Colonic mucosa (tissue), 4 donors: ENCODE results near the gene CCDC148. TPM values are rescaled to one million over a fixed set of nuclear protein-coding genes. Genes with fewer than 3 reads are reported as not detected.

Experiments
- DNase-seq: peaks from one replicate; pipeline ENCODE4 v3.0.0-alpha.2; 2020
- H3K27ac ChIP-seq: fragments of 200-600 bp; one replicate; pipeline ENCODE4 v1.8.0; 2021
- H3K27me3 ChIP-seq: fragments of 200-600 bp; one replicate; pipeline ENCODE4 v1.8.0; 2021
- H3K36me3 ChIP-seq: fragments of 200-600 bp; one replicate; pipeline ENCODE4 v1.8.0; 2021
- H3K4me1 ChIP-seq: fragments of 200-600 bp; one replicate; pipeline ENCODE4 v1.8.0; 2021; ENCODE audit warnings: mild to moderate bottlenecking
- H3K4me3 ChIP-seq: fragments of 200-600 bp; one replicate; pipeline ENCODE4 v1.8.0; 2021
- H3K9ac ChIP-seq, 2 donors: one replicate each; pipeline ENCODE4 v1.7.0; 2013; ENCODE audit warnings: control low read depth in 2 of 2, low read depth in 2 of 2, low read length in 2 of 2
- H3K9me3 ChIP-seq: fragments of 200-600 bp; one replicate; pipeline ENCODE4 v1.8.0; 2021
- CTCF ChIP-seq: fragments of 200-600 bp; IDR thresholded peaks from one replicate; pipeline ENCODE4 v1.8.0; 2022; ENCODE audit warnings: antibody characterized with exemption, mild to moderate bottlenecking
- intact Hi-C: fragments of 100-400 bp; cut with DNase I; formaldehyde crosslinking; loops from one replicate; pipeline ENCODE4 v1.14.1; 2022
- total RNA-seq, 2 donors: library from RNA; stranded (reverse); fragmentation: NEBNext Ultra II Directional in 1 of 2; extraction: Animal tissue kit (Norgen Biotek cat#: 25700) in 1 of 2; gene quantifications; one replicate each; pipeline ENCODE4 v1.2.1, GENCODE V29; 2021
- donor health status: healthy.
- donor health status: DM: no; HTN: no; CAD: no.
- donor health status: DM: no; HTN: no; CAD: no.

CCDC148 gene
- total RNA-seq, 2 donors from 2014 or later: 0.13 to 0.49 TPM

GRCh38 chr2:158181171-158181570, 275.4 kb downstream of the CCDC148 start:
- H3K4me3 ChIP-seq: no peak overlapping the region
- no peaks in the 10 kb centered on the region for H3K9me3 ChIP-seq
- no peak overlapping the region for H3K9ac ChIP-seq
- no peak for TF ChIP-seq CTCF
- no peaks in the 10 kb centered on the region for H3K27me3 ChIP-seq
- intact Hi-C loops: loop anchor here (10.0 kb wide), 1 partner anchor 574 kb away; no protein-coding TSS in a partner anchor
- DNase-seq: no peak
- H3K27ac ChIP-seq: no peak overlapping the region
- no peaks in the 10 kb centered on the region for H3K36me3 ChIP-seq
- no peaks in the 10 kb centered on the region for H3K4me1 ChIP-seq

GRCh38 chr2:158179660-158180059, 276.9 kb downstream of the CCDC148 start:
- H3K9ac ChIP-seq: no peak overlapping the region
- no peaks in the 10 kb centered on the region for H3K27me3 ChIP-seq
- no peak overlapping the region for H3K27ac ChIP-seq
- H3K9me3 ChIP-seq: no peaks in the 10 kb centered on the region
- no peak for TF ChIP-seq CTCF
- H3K4me1 ChIP-seq: no peaks in the 10 kb centered on the region
- no peak for DNase-seq
- no peaks in the 10 kb centered on the region for H3K36me3 ChIP-seq
- intact Hi-C loops: loop anchor here (10.0 kb wide), 1 partner anchor 575 kb away; no protein-coding TSS in a partner anchor
- no peak overlapping the region for H3K4me3 ChIP-seq

GRCh38 chr2:158178646-158179045, 277.9 kb downstream of the CCDC148 start:
- no peak overlapping the region for H3K27ac ChIP-seq

GRCh38 chr2:158174956-158175355, 281.6 kb downstream of the CCDC148 start:
- DNase-seq: no peak
- intact Hi-C loops: no loop called here
- no peak for TF ChIP-seq CTCF

More at GRCh38 chr2:158178646-158179045, 277.9 kb downstream of the CCDC148 start:
- H3K9ac ChIP-seq: no peak overlapping the region
- no peaks in the 10 kb centered on the region for H3K4me1 ChIP-seq
- TF ChIP-seq CTCF: no peak
- H3K4me3 ChIP-seq: no peak overlapping the region
- intact Hi-C loops: no loop called here
- H3K9me3 ChIP-seq: no peaks in the 10 kb centered on the region
- H3K27me3 ChIP-seq: no peaks in the 10 kb centered on the region
- H3K36me3 ChIP-seq: no peaks in the 10 kb centered on the region
- no peak for DNase-seq

GRCh38 chr2:158174495-158174894, 282.1 kb downstream of the CCDC148 start:
- no peak for TF ChIP-seq CTCF
- no peak for DNase-seq
- intact Hi-C loops: no loop called here
- Histone ChIP-seq H3K4me3 (no peak overlapping the region), H3K9ac (no peak overlapping the region), H3K36me3 (no peaks in the 10 kb centered on the region), H3K27ac (no peak overlapping the region), H3K9me3 (no peaks in the 10 kb centered on the region), H3K27me3 (no peaks in the 10 kb centered on the region), H3K4me1 (no peaks in the 10 kb centered on the region)

More at GRCh38 chr2:158174956-158175355, 281.6 kb downstream of the CCDC148 start:
- Histone ChIP-seq H3K9me3 (no peaks in the 10 kb centered on the region), H3K4me1 (no peaks in the 10 kb centered on the region), H3K27ac (no peak overlapping the region), H3K36me3 (no peaks in the 10 kb centered on the region), H3K9ac (no peak overlapping the region), H3K27me3 (no peaks in the 10 kb centered on the region), H3K4me3 (no peak overlapping the region)

GRCh38 chr2:158172719-158173118, 283.8 kb downstream of the CCDC148 start:
- intact Hi-C loops: no loop called here
- DNase-seq: no peak
- no peaks in the 10 kb centered on the region for H3K4me1 ChIP-seq
- H3K27ac ChIP-seq: no peak overlapping the region
- no peaks in the 10 kb centered on the region for H3K27me3 ChIP-seq
- no peak for TF ChIP-seq CTCF
- H3K9me3 ChIP-seq: no peaks in the 10 kb centered on the region
- no peak overlapping the region for H3K4me3 ChIP-seq
- no peaks in the 10 kb centered on the region for H3K36me3 ChIP-seq
- no peak overlapping the region for H3K9ac ChIP-seq
